Measurements from ENCODE around the gene ICOS.

GRCh38 chr2:203900253-203900652 lies 36.3 kb upstream of the ICOS start:
- TF ChIP-seq POLR2A (IDR thresholded peaks at IDR 0.05) (no peak), CTCF (IDR thresholded peaks at IDR 0.05) (no peak)
